GM23338 (cell line): ENCODE data around the gene INPP5D. TPM values are rescaled to one million over a fixed set of nuclear protein-coding genes. Genes with fewer than 3 reads are reported as not detected.
"Not testable (repeated sequence)": the region's sequence is repeated elsewhere in the genome, so short reads cannot be mapped to it uniquely, and the experiment has no call there.

Experiments used
- ATAC-seq: fragments of 200-7000 bp; cut with Tn5 transposase; 3 replicates; pipeline ENCODE4 v1.9.1; 2020
- DNase-seq: peaks from one replicate; pipeline ENCODE4 v3.0.0-alpha.2; 2015; ENCODE audit warnings: low spot score
- H2AFZ ChIP-seq: fragments of 200-600 bp; sonication (generic); 2 replicates; pipeline ENCODE4 v1.8.0; 2016; ENCODE audit warnings: antibody characterized with exemption, mild to moderate bottlenecking, moderate library complexity
- H3F3A ChIP-seq: fragments of 200-600 bp; sonication (generic); replicated peaks from 2 replicates; pipeline ENCODE4 v1.8.0; 2017; ENCODE audit warnings: antibody characterized with exemption, mixed run types, low read depth
- H3K27ac ChIP-seq: fragments of 200-600 bp; sonication (generic); 2 replicates; pipeline ENCODE4 v1.6.1; 2016; ENCODE audit warnings: low read depth
- H3K27me3 ChIP-seq: fragments of 200-600 bp; sonication (generic); 2 replicates; pipeline ENCODE4 v1.8.0; 2016; ENCODE audit warnings: mild to moderate bottlenecking, mixed run types, moderate library complexity; ENCODE audit not compliant: insufficient read depth
- H3K36me3 ChIP-seq: fragments of 200-600 bp; sonication (generic); 2 replicates; pipeline ENCODE4 v1.8.0; 2016; ENCODE audit warnings: mild to moderate bottlenecking; ENCODE audit not compliant: insufficient read depth
- H3K4me1 ChIP-seq: fragments of 200-600 bp; sonication (generic); 2 replicates; pipeline ENCODE4 v1.8.0; 2016; ENCODE audit warnings: mild to moderate bottlenecking, moderate library complexity; ENCODE audit not compliant: insufficient read depth
- H3K4me2 ChIP-seq: fragments of 200-600 bp; sonication (generic); 2 replicates; pipeline ENCODE4 v1.7.1; 2017; ENCODE audit warnings: mixed run types
- H3K4me3 ChIP-seq: fragments of 200-600 bp; sonication (generic); 2 replicates; pipeline ENCODE4 v1.6.1; 2016; ENCODE audit warnings: mixed run types
- H3K79me2 ChIP-seq: fragments of 200-600 bp; sonication (generic); replicated peaks from 2 replicates; pipeline ENCODE4 v1.8.0; 2017; ENCODE audit warnings: mild to moderate bottlenecking; ENCODE audit not compliant: insufficient read depth
- H3K9me2 ChIP-seq: fragments of 200-600 bp; sonication (generic); 2 replicates; pipeline ENCODE4 v1.8.0; 2017; ENCODE audit not compliant: insufficient read depth
- H4K20me1 ChIP-seq: fragments of 200-600 bp; sonication (generic); replicated peaks from 2 replicates; pipeline ENCODE4 v1.8.0; 2017; ENCODE audit warnings: mild to moderate bottlenecking; ENCODE audit not compliant: insufficient read depth
- H3K27ac Mint-ChIP-seq: 2 replicates; pipeline ENCODE4 v1.8.0; 2020; ENCODE audit warnings: inconsistent platforms, mild to moderate bottlenecking, moderate library complexity, mixed read lengths
- H3K27me3 Mint-ChIP-seq: 3 replicates; pipeline ENCODE4 v1.8.0; 2022; ENCODE audit warnings: low read depth, mild to moderate bottlenecking, moderate library complexity, mixed read lengths, inconsistent platforms; ENCODE audit not compliant: insufficient read depth, poor library complexity
- H3K36me3 Mint-ChIP-seq: 3 replicates; pipeline ENCODE4 v1.8.0; 2021; ENCODE audit warnings: low read depth, mild to moderate bottlenecking, inconsistent platforms, moderate library complexity, mixed read lengths
- H3K4me1 Mint-ChIP-seq: 3 replicates; pipeline ENCODE4 v1.8.0; 2020; ENCODE audit warnings: mild to moderate bottlenecking, inconsistent platforms, mixed read lengths
- H3K4me3 Mint-ChIP-seq: 3 replicates; pipeline ENCODE4 v1.8.0; 2021; ENCODE audit warnings: moderate library complexity, mild to moderate bottlenecking, inconsistent platforms, mixed read lengths
- H3K9me3 Mint-ChIP-seq: 3 replicates; pipeline ENCODE4 v1.8.0; 2020; ENCODE audit warnings: moderate library complexity, mild to moderate bottlenecking, inconsistent platforms, mixed read lengths
- CTCF ChIP-seq, 2 experiments: fragments of 200-600 bp in 1 of 2; sonication (generic) in 1 of 2; conservative IDR thresholded peaks; 2 replicates each; pipeline versions ENCODE4 v1.5.1 to v1.6.1; 2016 to 2017; ENCODE audit warnings: antibody characterized with exemption in 2 of 2, low read depth in 2 of 2, mild to moderate bottlenecking in 2 of 2, moderate library complexity in 1 of 2
- ZNF331 ChIP-seq: fragments of 250-450 bp; sonication (Bioruptor Pico); IDR thresholded peaks from 2 replicates; pipeline ENCODE4 v1.5.0; 2020; ENCODE audit warnings: low read depth, mild to moderate bottlenecking, moderate library complexity
- ZNF462 ChIP-seq: fragments of 250-450 bp; sonication (Bioruptor Pico); IDR thresholded peaks from 2 replicates; pipeline ENCODE4 v1.5.0; 2020; ENCODE audit warnings: mild to moderate bottlenecking, moderate library complexity
- polyA plus RNA-seq: library from polyadenylated mRNA; unstranded; fragments of >200 nt; fragmentation: Nextera tagmentation; extraction: Ambion mirVana; gene quantifications from 2 replicates; pipeline ENCODE4 v1.2.1, GENCODE V29; 2016
- total RNA-seq: library from RNA; depleted of rRNA; stranded (reverse); fragments of >200 nt; shearing (Covaris generic); gene quantifications from 2 replicates; pipeline ENCODE4 v1.2.3, GENCODE V29; 2014
- TF ChIP-seq, protein P1 (sequence below): IDR thresholded peaks from one replicate; pipeline ENCODE4 v1.6.1; 2018; ENCODE audit warnings: antibody characterized with exemption; ENCODE audit not compliant: unreplicated experiment

The INPP5D gene
- total and polyA plus RNA-seq, 2 experiments from 2014 or later, result 6.6 to 8.3 TPM

- TF ChIP-seq ZNF462 (CRISPR knock-in tag), result no peak
These were observed 61.7 kb downstream of the INPP5D start (continued) for GRCh38 chr2:233121856-233122255.

DNA sequence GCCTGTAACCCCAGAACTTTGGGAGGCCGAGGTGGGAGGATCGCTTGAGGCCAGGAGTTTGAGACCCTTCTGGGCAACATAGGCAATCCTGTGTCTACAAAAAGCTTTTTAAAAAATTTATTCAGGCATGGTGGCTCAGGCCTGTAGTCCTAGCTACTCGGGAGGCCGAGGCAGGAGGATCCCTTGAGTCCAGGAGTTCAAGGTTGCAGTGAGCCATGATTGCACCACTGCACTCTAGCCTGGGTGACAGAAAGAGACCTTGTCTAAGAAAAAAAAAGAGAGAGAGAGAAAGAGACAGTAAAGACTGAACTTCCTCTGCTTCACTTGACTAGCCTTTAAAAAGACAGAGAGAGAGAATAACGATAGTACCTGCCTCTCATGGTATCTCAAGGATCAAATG is 62.4 kb downstream of the INPP5D start:
- no peak overlapping the region for H3K4me3 Mint-ChIP-seq

DNA sequence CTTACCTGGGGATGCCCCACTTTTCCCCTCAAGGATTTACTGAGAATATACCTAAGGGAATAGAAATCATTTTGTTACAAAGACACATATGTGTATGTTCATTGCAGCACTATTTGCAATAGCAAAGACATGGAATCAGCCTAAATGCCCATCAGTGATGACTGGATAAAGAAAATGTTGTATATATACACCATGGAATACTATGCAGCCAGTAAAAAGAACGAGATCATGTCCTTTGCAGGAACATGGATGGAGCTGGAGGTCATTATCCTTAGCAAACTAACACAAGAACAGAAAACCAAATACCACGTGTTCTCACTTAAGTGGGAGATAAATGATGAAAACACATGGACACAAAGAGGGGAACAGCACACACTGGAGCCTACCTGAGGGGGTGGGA is 63.4 kb downstream of the INPP5D start:
- H3K27ac Mint-ChIP-seq, H3K79me2 ChIP-seq, H3K27me3 ChIP-seq, H3K4me1 ChIP-seq, H3K9me3 Mint-ChIP-seq, H3K4me3 Mint-ChIP-seq, H3K27ac ChIP-seq, H3K27me3 Mint-ChIP-seq, H3K4me2 ChIP-seq, DNase-seq, H4K20me1 ChIP-seq, H3F3A ChIP-seq, H3K4me1 Mint-ChIP-seq, H3K36me3 ChIP-seq, H3K4me3 ChIP-seq, H3K36me3 Mint-ChIP-seq, H3K9me2 ChIP-seq, H2AFZ ChIP-seq, ATAC-seq: not testable (repeated sequence)

More for the DNA sequence above, 62.4 kb downstream of the INPP5D start:
- Histone ChIP-seq H3K4me2 (no peak overlapping the region), H3K4me3 (no peak overlapping the region), H3F3A (no peaks in the 10 kb centered on the region), H3K9me2 (no peaks in the 10 kb centered on the region), H3K27me3 (no peaks in the 10 kb centered on the region), H3K36me3 (no peaks in the 10 kb centered on the region), H4K20me1 (no peaks in the 10 kb centered on the region), H2AFZ (no peak overlapping the region), H3K27ac (no peak overlapping the region), H3K79me2 (no peaks in the 10 kb centered on the region), H3K4me1 (no peaks in the 10 kb centered on the region)
- TF ChIP-seq ZNF331 (CRISPR knock-in tag) (no peak), CTCF (conservative IDR thresholded peaks at IDR 0.05; ENCODE audit: low read depth in 2 of 2) (no peak)
- TF ChIP-seq, protein P1, sequence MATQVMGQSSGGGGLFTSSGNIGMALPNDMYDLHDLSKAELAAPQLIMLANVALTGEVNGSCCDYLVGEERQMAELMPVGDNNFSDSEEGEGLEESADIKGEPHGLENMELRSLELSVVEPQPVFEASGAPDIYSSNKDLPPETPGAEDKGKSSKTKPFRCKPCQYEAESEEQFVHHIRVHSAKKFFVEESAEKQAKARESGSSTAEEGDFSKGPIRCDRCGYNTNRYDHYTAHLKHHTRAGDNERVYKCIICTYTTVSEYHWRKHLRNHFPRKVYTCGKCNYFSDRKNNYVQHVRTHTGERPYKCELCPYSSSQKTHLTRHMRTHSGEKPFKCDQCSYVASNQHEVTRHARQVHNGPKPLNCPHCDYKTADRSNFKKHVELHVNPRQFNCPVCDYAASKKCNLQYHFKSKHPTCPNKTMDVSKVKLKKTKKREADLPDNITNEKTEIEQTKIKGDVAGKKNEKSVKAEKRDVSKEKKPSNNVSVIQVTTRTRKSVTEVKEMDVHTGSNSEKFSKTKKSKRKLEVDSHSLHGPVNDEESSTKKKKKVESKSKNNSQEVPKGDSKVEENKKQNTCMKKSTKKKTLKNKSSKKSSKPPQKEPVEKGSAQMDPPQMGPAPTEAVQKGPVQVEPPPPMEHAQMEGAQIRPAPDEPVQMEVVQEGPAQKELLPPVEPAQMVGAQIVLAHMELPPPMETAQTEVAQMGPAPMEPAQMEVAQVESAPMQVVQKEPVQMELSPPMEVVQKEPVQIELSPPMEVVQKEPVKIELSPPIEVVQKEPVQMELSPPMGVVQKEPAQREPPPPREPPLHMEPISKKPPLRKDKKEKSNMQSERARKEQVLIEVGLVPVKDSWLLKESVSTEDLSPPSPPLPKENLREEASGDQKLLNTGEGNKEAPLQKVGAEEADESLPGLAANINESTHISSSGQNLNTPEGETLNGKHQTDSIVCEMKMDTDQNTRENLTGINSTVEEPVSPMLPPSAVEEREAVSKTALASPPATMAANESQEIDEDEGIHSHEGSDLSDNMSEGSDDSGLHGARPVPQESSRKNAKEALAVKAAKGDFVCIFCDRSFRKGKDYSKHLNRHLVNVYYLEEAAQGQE, result no peak
- H3K27ac Mint-ChIP-seq, result no peak overlapping the region
- peaks cover 10% of the 10 kb centered on the region for H3K4me1 Mint-ChIP-seq
- peaks cover 3% of the 10 kb centered on the region for H3K27me3 Mint-ChIP-seq
- H3K36me3 Mint-ChIP-seq, result no peaks in the 10 kb centered on the region
- ATAC-seq, result no peak
- no peak for DNase-seq
- H3K9me3 Mint-ChIP-seq, result no peaks in the 10 kb centered on the region; the same call in 2 of the 3 replicates
